OCI-LY3 (cell line): Measurements from ENCODE around the gene CCDC34.

ENCODE experiments used
- EZH2phosphoT487 ChIP-seq: fragments of 200-600 bp; shearing (Covaris generic); IDR thresholded peaks from 2 replicates; pipeline ENCODE4 v1.6.1; 2018; ENCODE audit warnings: antibody characterized with exemption, mixed run types, low read depth
- TF ChIP-seq, protein P1 (sequence below): fragments of 200-600, 300-600 bp; sonication (generic); IDR thresholded peaks from 2 replicates; pipeline ENCODE4 v1.5.1; 2014; ENCODE audit warnings: antibody characterized with exemption, low read length, low read depth

DNA sequence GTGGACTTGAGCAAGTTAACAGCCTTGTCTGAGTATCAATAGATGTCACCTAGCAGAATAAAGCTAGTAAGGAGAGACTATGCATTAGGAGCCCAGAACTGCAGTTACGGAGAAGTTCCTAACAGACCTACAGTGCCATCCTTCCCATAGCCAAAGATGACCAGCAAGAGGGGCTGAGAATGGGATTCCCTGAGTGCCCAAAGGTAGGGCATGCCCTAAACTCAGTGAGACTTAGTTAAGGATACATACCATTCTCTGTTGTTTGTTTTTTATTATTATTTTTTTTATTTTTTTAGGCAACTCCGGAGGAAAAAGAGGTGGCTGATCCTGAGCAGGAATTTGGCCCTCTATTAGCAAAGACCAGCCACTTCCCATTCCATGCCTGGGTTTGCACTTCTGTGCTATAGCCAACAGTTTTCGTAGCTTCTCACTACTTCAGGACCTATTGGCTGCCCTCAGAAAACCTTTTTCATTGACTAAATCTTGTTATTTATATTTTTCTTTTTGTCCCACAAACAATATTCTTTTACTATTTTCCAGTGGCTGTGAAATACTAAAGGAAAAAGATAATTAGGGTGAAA, 33.3 kb upstream of the CCDC34 start:
- TF ChIP-seq, protein P1, sequence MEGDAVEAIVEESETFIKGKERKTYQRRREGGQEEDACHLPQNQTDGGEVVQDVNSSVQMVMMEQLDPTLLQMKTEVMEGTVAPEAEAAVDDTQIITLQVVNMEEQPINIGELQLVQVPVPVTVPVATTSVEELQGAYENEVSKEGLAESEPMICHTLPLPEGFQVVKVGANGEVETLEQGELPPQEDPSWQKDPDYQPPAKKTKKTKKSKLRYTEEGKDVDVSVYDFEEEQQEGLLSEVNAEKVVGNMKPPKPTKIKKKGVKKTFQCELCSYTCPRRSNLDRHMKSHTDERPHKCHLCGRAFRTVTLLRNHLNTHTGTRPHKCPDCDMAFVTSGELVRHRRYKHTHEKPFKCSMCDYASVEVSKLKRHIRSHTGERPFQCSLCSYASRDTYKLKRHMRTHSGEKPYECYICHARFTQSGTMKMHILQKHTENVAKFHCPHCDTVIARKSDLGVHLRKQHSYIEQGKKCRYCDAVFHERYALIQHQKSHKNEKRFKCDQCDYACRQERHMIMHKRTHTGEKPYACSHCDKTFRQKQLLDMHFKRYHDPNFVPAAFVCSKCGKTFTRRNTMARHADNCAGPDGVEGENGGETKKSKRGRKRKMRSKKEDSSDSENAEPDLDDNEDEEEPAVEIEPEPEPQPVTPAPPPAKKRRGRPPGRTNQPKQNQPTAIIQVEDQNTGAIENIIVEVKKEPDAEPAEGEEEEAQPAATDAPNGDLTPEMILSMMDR, result no peak
- no peak for TF ChIP-seq EZH2phosphoT487
